Measurements from ENCODE around the gene ZNF334.

The ZNF334 gene

DNA sequence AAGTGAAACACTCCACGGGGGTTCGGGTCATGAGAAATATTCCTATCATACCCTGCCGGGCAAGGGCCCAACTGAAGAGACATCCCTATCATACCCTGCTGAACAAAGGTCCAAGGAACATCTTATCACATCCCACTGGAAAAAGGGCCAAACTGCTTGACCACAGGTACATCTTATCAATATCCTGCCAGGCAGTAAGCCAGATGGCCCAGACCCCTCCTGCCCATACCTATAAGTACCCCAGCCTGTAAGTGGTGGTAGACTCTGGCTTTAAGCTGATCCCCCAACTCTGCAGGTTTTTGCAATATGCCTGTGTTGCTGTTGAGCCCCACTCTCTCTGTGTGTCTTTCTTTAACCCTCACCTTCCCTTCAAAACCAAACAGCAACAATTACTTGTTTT is 51.6 kb downstream of the ZNF334 start:
- no peak overlapping the region for H3K9ac ChIP-seq (ENCODE audit: low read depth, low read length, poor library complexity, severe bottlenecking)
- H3F3A ChIP-seq (ENCODE audit: low read depth): no peaks in the 10 kb centered on the region
- no peak overlapping the region for H2AFZ ChIP-seq (ENCODE audit: low read length)
- H4K20me1 ChIP-seq (ENCODE audit: insufficient read depth, low read length, poor library complexity, severe bottlenecking): no peaks in the 10 kb centered on the region
- TF ChIP-seq EZH2phosphoT487 (IDR thresholded peaks at IDR 0.05; ENCODE audit: borderline replicate concordance): no peak
- TF ChIP-seq, protein P1, sequence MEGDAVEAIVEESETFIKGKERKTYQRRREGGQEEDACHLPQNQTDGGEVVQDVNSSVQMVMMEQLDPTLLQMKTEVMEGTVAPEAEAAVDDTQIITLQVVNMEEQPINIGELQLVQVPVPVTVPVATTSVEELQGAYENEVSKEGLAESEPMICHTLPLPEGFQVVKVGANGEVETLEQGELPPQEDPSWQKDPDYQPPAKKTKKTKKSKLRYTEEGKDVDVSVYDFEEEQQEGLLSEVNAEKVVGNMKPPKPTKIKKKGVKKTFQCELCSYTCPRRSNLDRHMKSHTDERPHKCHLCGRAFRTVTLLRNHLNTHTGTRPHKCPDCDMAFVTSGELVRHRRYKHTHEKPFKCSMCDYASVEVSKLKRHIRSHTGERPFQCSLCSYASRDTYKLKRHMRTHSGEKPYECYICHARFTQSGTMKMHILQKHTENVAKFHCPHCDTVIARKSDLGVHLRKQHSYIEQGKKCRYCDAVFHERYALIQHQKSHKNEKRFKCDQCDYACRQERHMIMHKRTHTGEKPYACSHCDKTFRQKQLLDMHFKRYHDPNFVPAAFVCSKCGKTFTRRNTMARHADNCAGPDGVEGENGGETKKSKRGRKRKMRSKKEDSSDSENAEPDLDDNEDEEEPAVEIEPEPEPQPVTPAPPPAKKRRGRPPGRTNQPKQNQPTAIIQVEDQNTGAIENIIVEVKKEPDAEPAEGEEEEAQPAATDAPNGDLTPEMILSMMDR (conservative IDR thresholded peaks at IDR 0.05; ENCODE audit: low read length): no peak
- no peaks in the 10 kb centered on the region for H3K27me3 ChIP-seq (ENCODE audit: insufficient read depth, low read length, poor library complexity, severe bottlenecking)
- no peaks in the 10 kb centered on the region for H3K79me2 ChIP-seq (ENCODE audit: insufficient read depth, low read length)
- H3K4me2 ChIP-seq (ENCODE audit: low read depth, low read length, poor library complexity, severe bottlenecking): no peak overlapping the region
- H3K4me3 ChIP-seq (ENCODE audit: low read length, poor library complexity, severe bottlenecking): no peak overlapping the region
- no peaks in the 10 kb centered on the region for H3K9me2 ChIP-seq (replicated peaks; ENCODE audit: low read depth, low read length)
- no peaks in the 10 kb centered on the region for H3K36me3 ChIP-seq (ENCODE audit: insufficient read depth, low read length)
- H3K9me3 ChIP-seq (ENCODE audit: insufficient read depth, low read depth, low read length): peaks cover 5% of the 10 kb centered on the region; the same call in 1 of the 2 replicates
- no peaks in the 10 kb centered on the region for H3K4me1 ChIP-seq (ENCODE audit: insufficient read depth, low read length, poor library complexity, severe bottlenecking)

DNA sequence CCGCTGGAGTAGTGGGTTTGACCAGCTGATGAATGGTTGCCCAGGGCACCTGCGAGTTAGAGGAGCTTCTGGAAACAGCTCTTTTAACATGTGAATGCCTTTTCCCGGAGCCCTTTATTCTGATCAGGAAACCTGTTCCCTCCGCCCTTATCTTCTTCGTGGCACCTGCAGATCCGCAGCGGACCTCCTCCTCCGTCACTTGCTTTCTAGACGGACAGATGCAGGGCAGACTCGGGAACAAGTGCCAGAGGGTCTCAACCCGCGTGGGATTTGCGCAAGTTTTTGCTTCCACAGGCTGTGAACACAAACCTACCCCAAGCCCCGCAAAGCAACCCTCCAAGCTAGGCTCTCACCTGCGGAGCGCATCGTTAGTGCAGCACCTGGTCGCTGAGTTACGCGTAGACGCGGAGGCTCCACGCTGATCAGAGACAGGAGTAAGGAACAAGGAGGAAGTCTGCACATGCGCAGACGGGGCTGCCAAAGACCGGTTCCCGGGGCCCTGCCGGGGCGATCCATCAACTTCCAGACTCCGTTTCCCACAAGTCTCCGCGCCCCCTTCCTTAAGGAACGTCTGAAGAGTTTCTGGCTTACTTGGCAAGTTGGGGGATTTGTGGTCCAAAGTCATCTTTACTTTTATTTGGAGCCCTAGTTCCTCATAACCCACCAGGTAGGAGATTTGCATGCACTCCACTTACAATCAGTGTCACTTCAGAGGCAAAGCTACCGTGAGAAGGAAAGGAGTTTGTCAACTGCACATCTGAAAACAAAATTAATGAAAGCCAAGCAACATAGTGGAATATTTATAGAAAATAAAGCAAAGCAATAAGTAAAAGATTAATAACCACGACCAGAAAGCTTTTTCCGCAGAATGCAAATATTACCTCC is 54.3 kb downstream of the ZNF334 start:
- no peaks in the 10 kb centered on the region for H3K9me2 ChIP-seq (replicated peaks; ENCODE audit: low read depth, low read length)
- H2AFZ ChIP-seq (ENCODE audit: low read length): no peak overlapping the region
- peaks cover 17% of the 10 kb centered on the region for H3K9me3 ChIP-seq (ENCODE audit: insufficient read depth, low read depth, low read length)
- H3K4me1 ChIP-seq (ENCODE audit: insufficient read depth, low read length, poor library complexity, severe bottlenecking): no peaks in the 10 kb centered on the region
- TF ChIP-seq EZH2phosphoT487 (IDR thresholded peaks at IDR 0.05; ENCODE audit: borderline replicate concordance): no peak
- TF ChIP-seq, protein P1 (conservative IDR thresholded peaks at IDR 0.05; ENCODE audit: low read length): no peak
- no peak overlapping the region for H3K4me3 ChIP-seq (ENCODE audit: low read length, poor library complexity, severe bottlenecking)
- H3F3A ChIP-seq (ENCODE audit: low read depth): no peaks in the 10 kb centered on the region
- no peak overlapping the region for H3K9ac ChIP-seq (ENCODE audit: low read depth, low read length, poor library complexity, severe bottlenecking)
- H3K79me2 ChIP-seq (ENCODE audit: insufficient read depth, low read length): no peaks in the 10 kb centered on the region
- no peak overlapping the region for H3K4me2 ChIP-seq (ENCODE audit: low read depth, low read length, poor library complexity, severe bottlenecking)
- H3K27me3 ChIP-seq (ENCODE audit: insufficient read depth, low read length, poor library complexity, severe bottlenecking): no peaks in the 10 kb centered on the region
- H4K20me1 ChIP-seq (ENCODE audit: insufficient read depth, low read length, poor library complexity, severe bottlenecking): no peaks in the 10 kb centered on the region
- H3K36me3 ChIP-seq (ENCODE audit: insufficient read depth, low read length): no peaks in the 10 kb centered on the region

- Histone ChIP-seq H3F3A (ENCODE audit: low read depth) (no peaks in the 10 kb centered on the region), H3K27me3 (ENCODE audit: insufficient read depth, low read length, poor library complexity, severe bottlenecking) (no peaks in the 10 kb centered on the region), H3K4me1 (ENCODE audit: insufficient read depth, low read length, poor library complexity, severe bottlenecking) (no peaks in the 10 kb centered on the region), H3K9ac (ENCODE audit: low read depth, low read length, poor library complexity, severe bottlenecking) (no peak overlapping the region), H4K20me1 (ENCODE audit: insufficient read depth, low read length, poor library complexity, severe bottlenecking) (no peaks in the 10 kb centered on the region), H3K9me2 (replicated peaks; ENCODE audit: low read depth, low read length) (no peaks in the 10 kb centered on the region), H3K4me3 (ENCODE audit: low read length, poor library complexity, severe bottlenecking) (no peak overlapping the region), H3K79me2 (ENCODE audit: insufficient read depth, low read length) (no peaks in the 10 kb centered on the region), H3K36me3 (ENCODE audit: insufficient read depth, low read length) (no peaks in the 10 kb centered on the region), H3K9me3 (ENCODE audit: insufficient read depth, low read depth, low read length) (peaks cover 17% of the 10 kb centered on the region), H2AFZ (ENCODE audit: low read length) (no peak overlapping the region), H3K4me2 (ENCODE audit: low read depth, low read length, poor library complexity, severe bottlenecking) (no peak overlapping the region)
- TF ChIP-seq, protein P1 (conservative IDR thresholded peaks at IDR 0.05; ENCODE audit: low read length): no peak
- TF ChIP-seq EZH2phosphoT487 (IDR thresholded peaks at IDR 0.05; ENCODE audit: borderline replicate concordance): no peak
Measured at GRCh38 chr20:46456255-46457028, 56.9 kb downstream of the ZNF334 start.
